Right atrium auricular region (tissue), 2 donors: ENCODE measurements around the gene EIF4EBP2. TPM values are rescaled to one million over a fixed set of nuclear protein-coding genes. Genes with fewer than 3 reads are reported as not detected.
A peak's percentile ranks its signal among the peaks of the same experiment; 100 is the strongest.

Experiments used
- DNase-seq: peaks from one replicate; pipeline ENCODE4 v3.0.0-alpha.2; 2019; ENCODE audit warnings: low spot score
- H3K27ac ChIP-seq, 2 donors: fragments of 200-600 bp; sonication (generic); 1 replicate in 1 of 2; 2 replicates in 1 of 2; pipeline ENCODE4 v1.5.1; 2016 to 2019
- H3K27me3 ChIP-seq, 2 donors: fragments of 200-600 bp; sonication (generic); one replicate each; pipeline versions ENCODE4 v1.5.1 to v1.6.0; 2017 to 2019
- H3K36me3 ChIP-seq: fragments of 200-600 bp; sonication (generic); one replicate; pipeline ENCODE4 v1.5.1; 2016
- H3K4me1 ChIP-seq, 2 donors: fragments of 200-600 bp; sonication (generic); one replicate each; pipeline versions ENCODE4 v1.5.1 to v1.6.0; 2017 to 2019
- H3K4me3 ChIP-seq, 2 donors: fragments of 200-600 bp; sonication (generic); 1 replicate in 1 of 2; 2 replicates in 1 of 2; pipeline ENCODE4 v1.5.1; 2017 to 2019; ENCODE audit warnings: mild to moderate bottlenecking in 1 of 2, moderate library complexity in 1 of 2
- H3K9me3 ChIP-seq, 2 donors: fragments of 200-600 bp; sonication (generic); one replicate each; pipeline ENCODE4 v1.5.1; 2019
- total RNA-seq, 2 donors: library from RNA; depleted of rRNA; stranded (reverse); fragments of >200 nt; gene quantifications; one replicate each; pipeline ENCODE4 v1.1.0, GENCODE V29; 2016
- TF ChIP-seq, protein P1 (sequence below), 2 donors: fragments of 200-600 bp; sonication (generic); IDR thresholded peaks; one replicate each; pipeline ENCODE4 v1.5.1; 2019; ENCODE audit warnings: antibody characterized with exemption in 2 of 2

The EIF4EBP2 gene
- total RNA-seq, 2 donors from 2014 or later, result 90.0 to 116 TPM

GRCh38 chr10:70472799-70473454 is 69.0 kb downstream of the EIF4EBP2 start:
- Histone ChIP-seq H3K27me3 (no peaks in the 10 kb centered on the region), H3K4me3 (no peak overlapping the region), H3K27ac (no peak overlapping the region), H3K4me1 (peaks cover 0 to 16% of the 10 kb centered on the region in 2 donors), H3K36me3 (no peaks in the 10 kb centered on the region), H3K9me3 (no peaks in the 10 kb centered on the region)
- TF ChIP-seq, protein P1, sequence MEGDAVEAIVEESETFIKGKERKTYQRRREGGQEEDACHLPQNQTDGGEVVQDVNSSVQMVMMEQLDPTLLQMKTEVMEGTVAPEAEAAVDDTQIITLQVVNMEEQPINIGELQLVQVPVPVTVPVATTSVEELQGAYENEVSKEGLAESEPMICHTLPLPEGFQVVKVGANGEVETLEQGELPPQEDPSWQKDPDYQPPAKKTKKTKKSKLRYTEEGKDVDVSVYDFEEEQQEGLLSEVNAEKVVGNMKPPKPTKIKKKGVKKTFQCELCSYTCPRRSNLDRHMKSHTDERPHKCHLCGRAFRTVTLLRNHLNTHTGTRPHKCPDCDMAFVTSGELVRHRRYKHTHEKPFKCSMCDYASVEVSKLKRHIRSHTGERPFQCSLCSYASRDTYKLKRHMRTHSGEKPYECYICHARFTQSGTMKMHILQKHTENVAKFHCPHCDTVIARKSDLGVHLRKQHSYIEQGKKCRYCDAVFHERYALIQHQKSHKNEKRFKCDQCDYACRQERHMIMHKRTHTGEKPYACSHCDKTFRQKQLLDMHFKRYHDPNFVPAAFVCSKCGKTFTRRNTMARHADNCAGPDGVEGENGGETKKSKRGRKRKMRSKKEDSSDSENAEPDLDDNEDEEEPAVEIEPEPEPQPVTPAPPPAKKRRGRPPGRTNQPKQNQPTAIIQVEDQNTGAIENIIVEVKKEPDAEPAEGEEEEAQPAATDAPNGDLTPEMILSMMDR (IDR thresholded peaks at IDR 0.05), result no peak
- no peak for DNase-seq

GRCh38 chr10:70474780-70475179 is 70.8 kb downstream of the EIF4EBP2 start:
- no peak overlapping the region for H3K27ac ChIP-seq
- H3K4me1 ChIP-seq, result peaks cover 0 to 23% of the 10 kb centered on the region in 2 donors
- no peak overlapping the region for H3K4me3 ChIP-seq
- H3K27me3 ChIP-seq, result no peaks in the 10 kb centered on the region
- TF ChIP-seq, protein P1 (IDR thresholded peaks at IDR 0.05), result no peak
- no peaks in the 10 kb centered on the region for H3K36me3 ChIP-seq
- no peak for DNase-seq
- H3K9me3 ChIP-seq, result no peaks in the 10 kb centered on the region

- H3K27ac ChIP-seq, result no peak overlapping the region
- H3K4me3 ChIP-seq, result no peak overlapping the region
- no peaks in the 10 kb centered on the region for H3K27me3 ChIP-seq
- H3K36me3 ChIP-seq, result no peaks in the 10 kb centered on the region
- no peak for DNase-seq
- H3K4me1 ChIP-seq, result peaks cover 0 to 31% of the 10 kb centered on the region in 2 donors
- TF ChIP-seq, protein P1 (IDR thresholded peaks at IDR 0.05), result no peak
- no peaks in the 10 kb centered on the region for H3K9me3 ChIP-seq
These were observed 71.7 kb downstream of the EIF4EBP2 start for GRCh38 chr10:70475661-70476060.

DNA sequence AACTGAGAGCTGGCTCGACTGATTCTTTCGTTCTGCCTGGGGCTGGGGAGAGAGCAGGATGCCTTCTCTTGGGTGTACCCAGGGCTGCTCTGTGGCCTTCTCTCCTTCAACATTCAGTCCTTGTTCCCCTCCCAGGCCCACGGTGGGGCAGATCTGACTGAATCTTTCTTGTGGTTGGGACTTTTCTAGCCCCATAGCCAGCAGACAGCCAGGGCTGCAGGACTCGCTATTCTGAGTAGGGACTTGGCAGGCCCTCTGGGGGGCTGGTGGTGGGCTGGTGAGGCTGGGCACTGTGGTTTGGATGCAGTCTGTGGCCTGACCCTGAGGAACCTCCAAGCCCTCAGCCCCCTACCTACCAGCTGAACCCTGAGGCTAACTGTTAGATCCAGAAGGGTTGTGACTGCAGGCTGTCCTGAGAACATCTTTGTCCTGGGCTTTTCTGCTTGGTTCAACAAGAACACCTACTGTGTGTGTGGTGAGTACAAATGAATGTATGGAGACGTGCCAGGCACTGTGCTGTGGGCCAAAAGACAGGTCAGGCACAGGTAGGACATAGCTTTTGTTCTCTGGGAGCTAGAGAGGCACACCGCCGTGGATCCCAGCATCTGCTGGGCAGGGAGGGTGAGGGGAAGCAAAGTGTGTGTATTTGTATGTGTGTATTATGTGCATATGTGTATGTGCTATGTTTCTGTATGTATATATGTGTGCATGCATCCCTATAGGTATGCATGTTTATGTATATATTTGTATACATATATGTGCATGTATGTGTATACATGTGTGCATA is 72.5 kb downstream of the EIF4EBP2 start:
- Histone ChIP-seq H3K27me3 (no peaks in the 10 kb centered on the region), H3K4me1 (peaks cover 0 to 39% of the 10 kb centered on the region in 2 donors), H3K9me3 (no peaks in the 10 kb centered on the region), H3K27ac (no peak overlapping the region), H3K4me3 (no peak overlapping the region), H3K36me3 (no peaks in the 10 kb centered on the region)
- TF ChIP-seq, protein P1 (IDR thresholded peaks at IDR 0.05), result no peak
- no peak for DNase-seq

GRCh38 chr10:70477661-70478162 is 73.8 kb downstream of the EIF4EBP2 start:
- H3K4me1 ChIP-seq, result peaks cover 0 to 52% of the 10 kb centered on the region in 2 donors

More at GRCh38 chr10:70477661-70478162, 73.8 kb downstream of the EIF4EBP2 start:
- no peak for DNase-seq
- Histone ChIP-seq H3K27me3 (no peaks in the 10 kb centered on the region), H3K27ac (peak overlapping the region; percentile 45 to 70), H3K36me3 (no peaks in the 10 kb centered on the region), H3K9me3 (no peaks in the 10 kb centered on the region), H3K4me3 (peak overlapping the region; percentile 61 to 63)
- TF ChIP-seq, protein P1 (IDR thresholded peaks at IDR 0.05), result no peak

Other genes with a start within 250 kb of the EIF4EBP2 start
- gene SAR1A, start 233.6 kb upstream of the EIF4EBP2 start, total RNA-seq, result 10 to 100 TPM; 57.5 to 60.3 TPM
- gene PPA1, start 170.7 kb upstream of the EIF4EBP2 start, total RNA-seq, result 10 to 100 TPM; 48.0 to 69.2 TPM
- under 1 TPM in 1 of 2 donors, not detected in 1; 0.47 TPM for gene NPFFR1, start 120.1 kb upstream of the EIF4EBP2 start, total RNA-seq
- 10 to 100 TPM; 18.9 to 65.0 TPM for gene LRRC20, start 21.5 kb upstream of the EIF4EBP2 start, total RNA-seq
- not detected for gene NODAL, start 37.5 kb downstream of the EIF4EBP2 start, total RNA-seq
- gene PALD1, start 74.6 kb downstream of the EIF4EBP2 start, total RNA-seq, result 1 to 10 TPM; 4.9 to 8.5 TPM
- gene PRF1, start 198.6 kb downstream of the EIF4EBP2 start, total RNA-seq, result 1 to 10 TPM; 1.1 to 1.4 TPM